Activated naive CD4-positive, alpha-beta T cell treated with anti-CD3 and anti-CD28 coated beads, Interleukin-2, amount 50 U/mL, for 72 hours (primary cell): ENCODE measurements around the gene AGFG2. TPM values are rescaled to one million over a fixed set of nuclear protein-coding genes. Genes with fewer than 3 reads are reported as not detected.

Source experiments
- ATAC-seq, 2 donors: fragments of 150-1000 bp; cut with Tn5 transposase; 2 replicates each; pipeline ENCODE4 v1.10.0; 2021; ENCODE audit warnings: mild to moderate bottlenecking in 2 of 2, moderate library complexity in 2 of 2
- DNase-seq, 2 donors: peaks; one replicate each; pipeline ENCODE4 v3.0.0; 2021 to 2022; ENCODE audit warnings: low spot score in 2 of 2
- H3K27ac Mint-ChIP-seq, 2 donors: one replicate each; pipeline ENCODE4 v1.8.0; 2022; ENCODE audit warnings: mild to moderate bottlenecking in 2 of 2, mixed read lengths in 2 of 2
- H3K36me3 Mint-ChIP-seq, 2 donors: one replicate each; pipeline ENCODE4 v1.8.0; 2022; ENCODE audit warnings: mixed read lengths in 2 of 2
- H3K9me3 Mint-ChIP-seq, 2 donors: one replicate each; pipeline ENCODE4 v1.8.0; 2022; ENCODE audit warnings: mixed read lengths in 2 of 2
- total RNA-seq, 2 donors: library from RNA; stranded (reverse); gene quantifications; one replicate each; pipeline ENCODE4 v1.2.3, GENCODE V29; 2022

The AGFG2 gene
- total RNA-seq, 2 donors from 2014 or later: 47.3 to 59.9 TPM

DNA sequence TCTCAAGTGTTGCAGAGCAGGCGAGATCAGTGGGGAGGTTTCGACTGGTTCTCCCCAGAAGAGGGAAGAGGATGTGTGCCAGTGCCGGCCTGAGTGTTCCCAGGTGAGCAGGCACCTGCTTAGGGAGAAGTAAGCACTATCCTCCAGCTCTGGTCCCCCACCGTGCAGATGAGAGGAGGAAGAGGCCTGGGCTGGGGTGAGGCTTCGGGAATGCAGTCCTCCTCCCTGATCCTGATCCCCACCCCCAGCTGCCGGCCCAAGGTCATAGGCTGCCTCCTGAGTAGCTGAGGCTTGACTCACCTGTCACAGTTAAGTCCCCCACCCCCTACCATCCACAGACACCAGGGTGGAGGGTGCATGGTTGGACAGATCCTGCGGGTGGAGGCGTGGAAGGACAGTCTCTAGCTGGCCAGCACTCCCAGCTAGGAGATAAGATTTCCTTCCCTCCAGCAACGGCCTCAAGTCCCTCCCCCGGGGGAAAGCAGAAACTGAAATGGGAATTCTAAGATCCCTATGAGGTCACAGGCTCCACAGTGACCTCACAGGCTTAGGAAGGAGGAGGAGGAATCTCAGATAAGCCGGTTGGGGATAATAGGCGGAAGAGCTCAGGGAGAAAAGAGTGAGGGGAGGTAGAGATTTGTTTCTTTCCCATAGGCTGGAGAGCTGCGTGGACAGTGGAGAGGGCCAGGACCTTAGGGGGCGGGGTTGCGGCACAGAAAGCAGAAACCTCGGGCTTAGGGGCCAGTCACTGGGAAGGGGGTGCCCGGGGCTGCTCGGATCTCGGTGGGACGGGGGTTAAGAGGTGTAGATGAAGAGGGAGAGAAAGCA is 45.9 kb downstream of the AGFG2 start:
- H3K9me3 Mint-ChIP-seq: no peaks in the 10 kb centered on the region
- H3K27ac Mint-ChIP-seq: peak overlapping the region; percentile 89 to 96
- ATAC-seq: no peak
- peaks cover 7 to 8% of the 10 kb centered on the region in 2 donors for H3K36me3 Mint-ChIP-seq
- DNase-seq: no peak

DNA sequence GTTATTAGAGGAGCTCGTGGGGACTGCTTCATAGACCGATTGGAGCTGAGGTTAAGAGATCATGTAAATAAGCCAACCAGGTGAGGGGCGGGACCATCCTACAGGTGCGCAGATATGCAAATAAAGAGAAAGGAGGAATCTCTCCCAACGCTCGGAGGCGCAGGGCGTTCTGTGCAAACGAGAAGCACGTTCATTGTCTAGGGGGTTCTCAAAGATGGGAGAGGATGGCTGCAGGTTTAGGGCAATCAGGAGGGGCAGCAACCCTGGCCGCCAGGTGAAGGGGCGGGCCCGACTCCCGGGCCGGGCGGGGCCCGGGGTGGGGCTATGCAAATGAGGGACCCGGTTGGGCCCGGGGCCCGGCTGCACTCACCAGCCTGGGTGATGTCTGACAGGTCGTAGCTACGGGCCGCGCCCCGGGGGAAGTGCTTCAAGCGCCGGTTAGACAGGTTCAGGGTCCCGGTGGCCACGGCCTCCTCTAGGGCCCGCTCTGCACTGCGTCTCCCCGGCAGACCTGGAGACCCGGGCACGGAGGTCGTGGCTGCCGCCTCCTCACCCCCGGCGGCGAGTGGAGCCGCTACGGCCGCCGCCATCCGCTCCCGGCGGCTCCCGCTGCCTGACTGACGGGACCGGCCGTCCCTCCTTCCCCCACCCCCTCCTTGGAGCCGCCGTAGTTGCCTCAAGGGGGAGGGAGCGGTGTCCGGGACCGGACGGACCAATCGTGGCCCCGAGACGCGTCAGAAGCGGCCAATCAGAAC is 46.7 kb downstream of the AGFG2 start, which contains the start of gene LRCH4:
Gene LRCH4 (minus strand): TSS at position 619 of the 755 bp plus-strand sequence. CDS start 29 bp downstream, at position 590.
- no peaks in the 10 kb centered on the region for H3K9me3 Mint-ChIP-seq
- peaks cover 7 to 8% of the 10 kb centered on the region in 2 donors for H3K36me3 Mint-ChIP-seq
- ATAC-seq: peak; percentile 30 to 39
- peak in 1 of 2 donors; percentile 72 for DNase-seq
- H3K27ac Mint-ChIP-seq: peak within 1 kb of the TSS; percentile 89 to 96

DNA sequence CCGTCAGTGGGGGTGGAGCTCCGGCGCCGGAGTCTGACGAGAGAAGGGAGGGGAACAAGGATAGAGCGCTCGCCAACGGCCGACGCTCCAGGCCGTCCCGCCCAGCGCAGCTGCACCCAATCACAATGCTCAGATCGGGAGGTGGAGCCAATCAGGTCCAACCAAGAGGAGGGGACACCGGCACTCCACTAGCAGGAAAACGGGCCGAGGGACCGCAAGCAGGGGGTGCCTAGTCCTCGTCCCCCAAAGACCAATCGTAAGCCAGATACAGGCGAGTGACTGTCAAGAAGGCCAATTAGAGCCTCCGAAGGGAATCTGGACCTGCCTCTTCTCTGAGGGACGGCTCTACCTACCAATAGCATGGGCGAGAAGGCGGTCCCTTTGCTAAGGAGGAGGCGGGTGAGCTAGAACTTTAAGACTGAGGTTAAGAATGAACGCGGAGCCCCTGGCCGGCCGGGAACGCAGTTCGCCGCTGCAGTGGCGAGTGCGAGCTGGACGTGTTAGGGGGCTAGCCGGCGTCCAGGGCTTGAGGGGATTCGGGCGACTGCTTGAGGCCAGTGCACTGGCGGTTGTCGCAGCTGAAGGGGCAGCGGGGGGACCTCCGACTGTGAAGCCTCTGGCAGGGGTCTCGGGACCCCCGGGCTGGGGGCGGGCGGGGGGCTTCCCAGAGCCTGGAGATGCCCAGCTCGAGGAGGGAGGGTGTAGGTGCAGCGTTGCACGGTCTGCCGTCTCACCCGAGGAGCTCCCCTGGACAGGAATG is 47.4 kb downstream of the AGFG2 start, which contains the start of gene FBXO24:
Gene FBXO24 (plus strand): TSS at position 63 of the 760 bp plus-strand sequence. CDS start 298 bp downstream, at position 361.
- Mint-ChIP-seq H3K27ac (peak within 1 kb of the TSS; percentile 89 to 96), H3K9me3 (no peaks in the 10 kb centered on the region), H3K36me3 (peaks cover 7 to 8% of the 10 kb centered on the region in 2 donors)
- ATAC-seq (peak; percentile 85 to 87), DNase-seq (peak; percentile 98 to 100)

DNA sequence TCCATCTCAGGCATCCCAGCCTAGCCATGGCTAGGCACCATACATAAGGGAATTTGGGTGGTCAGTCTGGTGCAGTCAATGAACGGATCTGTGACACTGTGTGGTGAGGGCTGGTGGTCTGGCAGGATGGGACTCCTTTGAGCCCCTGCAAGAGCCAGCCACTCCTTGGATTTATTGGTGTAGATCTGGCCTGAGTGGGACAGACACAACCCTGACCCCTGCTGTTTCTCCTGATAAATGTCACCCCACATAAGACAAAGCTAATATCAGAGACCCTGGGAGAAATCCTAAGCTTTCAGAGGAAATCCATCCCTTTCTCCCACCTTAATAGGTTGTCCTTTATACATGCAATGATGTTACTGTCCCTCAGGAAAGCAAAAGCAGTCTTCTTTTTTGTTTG is 49.4 kb downstream of the AGFG2 start:
- Mint-ChIP-seq H3K27ac (no peak overlapping the region), H3K36me3 (peaks cover 7 to 8% of the 10 kb centered on the region in 2 donors), H3K9me3 (no peaks in the 10 kb centered on the region)
- no peak for ATAC-seq
- no peak for DNase-seq

DNA sequence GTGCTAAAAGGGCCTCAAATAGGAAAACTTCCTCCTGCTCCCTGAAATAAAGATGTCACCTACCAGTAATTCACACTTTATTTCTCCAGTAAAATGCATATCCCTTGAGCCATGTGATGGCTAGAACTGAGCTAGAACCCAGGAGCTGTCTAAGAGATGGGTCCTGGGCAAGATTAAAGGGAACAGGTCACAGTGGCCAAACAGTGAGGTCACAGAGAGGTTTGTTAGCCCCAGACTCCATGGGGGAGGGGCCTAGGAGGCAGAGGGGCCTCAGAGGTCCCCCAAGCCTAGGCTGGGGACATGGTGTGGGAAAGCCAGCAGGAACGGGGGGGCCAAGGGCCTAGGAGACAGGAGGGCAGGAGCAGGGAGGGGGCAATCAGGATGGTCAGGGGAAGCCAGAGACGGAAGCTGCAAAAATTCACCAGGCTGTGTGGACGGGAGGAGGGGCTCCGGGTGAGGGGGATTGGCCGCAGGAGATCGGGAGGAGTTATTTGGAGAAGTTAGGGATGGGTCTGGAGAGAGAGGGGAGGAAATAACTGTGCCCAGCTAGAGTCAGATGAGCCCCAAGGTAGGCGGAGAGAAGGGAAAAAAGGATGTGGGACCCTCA is 50.4 kb downstream of the AGFG2 start:
- Mint-ChIP-seq H3K36me3 (peaks cover 7 to 8% of the 10 kb centered on the region in 2 donors), H3K27ac (no peak overlapping the region)

DNA sequence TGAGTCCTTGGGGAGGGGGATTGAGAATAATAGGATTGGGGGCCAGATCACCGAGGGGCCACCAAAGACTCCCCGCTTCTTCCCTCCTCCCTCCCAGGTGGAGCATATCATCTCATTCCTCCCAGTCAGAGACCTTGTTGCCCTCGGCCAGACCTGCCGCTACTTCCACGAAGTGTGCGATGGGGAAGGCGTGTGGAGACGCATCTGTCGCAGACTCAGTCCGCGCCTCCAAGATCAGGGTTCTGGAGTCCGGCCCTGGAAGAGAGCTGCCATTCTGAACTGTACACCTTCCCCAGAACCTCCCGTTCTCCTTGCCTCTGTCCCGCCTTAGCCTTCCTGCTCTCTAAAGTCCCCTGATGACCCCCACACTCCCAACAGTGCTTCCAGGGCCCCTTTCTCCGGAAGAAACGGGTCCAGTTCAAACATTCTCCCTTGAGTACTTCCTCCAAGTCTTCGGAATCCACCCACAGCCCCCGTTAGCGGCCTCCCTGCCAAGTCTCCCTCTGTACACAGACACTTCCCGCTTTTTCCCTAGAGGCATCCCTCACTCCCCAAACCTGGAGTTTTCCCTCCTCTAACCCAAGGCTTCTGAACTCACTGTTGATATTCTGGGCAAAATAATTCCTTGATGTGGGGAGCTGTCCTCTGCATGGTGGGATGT is 51.2 kb downstream of the AGFG2 start:
- H3K9me3 Mint-ChIP-seq: no peaks in the 10 kb centered on the region
- peaks cover 2 to 3% of the 10 kb centered on the region in 2 donors for H3K36me3 Mint-ChIP-seq
- no peak overlapping the region for H3K27ac Mint-ChIP-seq
- DNase-seq (no peak), ATAC-seq (no peak)

More for the DNA sequence above, 50.4 kb downstream of the AGFG2 start:
- no peaks in the 10 kb centered on the region for H3K9me3 Mint-ChIP-seq
- ATAC-seq (no peak), DNase-seq (no peak)

DNA sequence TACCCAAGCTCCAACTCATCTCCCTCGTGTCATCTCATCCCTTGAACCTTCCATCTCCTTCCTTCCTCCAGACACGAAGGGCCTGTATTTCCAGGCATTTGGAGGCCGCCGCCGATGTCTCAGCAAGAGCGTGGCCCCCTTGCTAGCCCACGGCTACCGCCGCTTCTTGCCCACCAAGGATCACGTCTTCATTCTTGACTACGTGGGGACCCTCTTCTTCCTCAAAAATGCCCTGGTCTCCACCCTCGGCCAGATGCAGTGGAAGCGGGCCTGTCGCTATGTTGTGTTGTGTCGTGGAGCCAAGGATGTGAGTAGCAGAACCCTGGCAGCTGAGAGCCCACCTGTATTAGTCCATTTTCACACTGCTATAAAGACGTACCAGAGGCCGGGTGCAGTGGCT is 52.6 kb downstream of the AGFG2 start:
- Mint-ChIP-seq H3K36me3 (no peaks in the 10 kb centered on the region), H3K27ac (no peak overlapping the region), H3K9me3 (no peaks in the 10 kb centered on the region)
- no peak for ATAC-seq
- no peak for DNase-seq

DNA sequence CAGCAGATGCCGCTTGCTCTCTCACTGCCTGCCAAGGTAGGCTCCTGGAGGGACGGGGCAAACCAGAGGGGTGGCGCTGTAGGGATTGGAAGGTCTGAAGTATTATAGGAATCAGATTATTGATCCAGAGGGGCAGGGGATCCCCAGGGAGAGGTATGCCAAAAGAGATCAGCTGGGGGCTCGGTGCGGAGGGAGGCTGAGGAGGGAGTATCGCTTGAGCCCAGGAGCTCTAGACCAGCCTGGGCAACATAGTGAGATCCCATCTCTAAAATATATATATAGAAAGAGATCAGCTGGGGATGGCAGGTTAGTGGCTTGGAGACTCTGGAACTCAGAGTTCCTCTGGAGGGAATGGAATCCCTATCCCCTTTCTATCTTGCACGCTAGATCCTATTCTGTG is 56.2 kb downstream of the AGFG2 start:
- H3K36me3 Mint-ChIP-seq: no peaks in the 10 kb centered on the region
- H3K27ac Mint-ChIP-seq: peak overlapping the region in 1 of 2 donors; percentile 25
- DNase-seq: no peak
- no peaks in the 10 kb centered on the region for H3K9me3 Mint-ChIP-seq
- ATAC-seq: no peak

DNA sequence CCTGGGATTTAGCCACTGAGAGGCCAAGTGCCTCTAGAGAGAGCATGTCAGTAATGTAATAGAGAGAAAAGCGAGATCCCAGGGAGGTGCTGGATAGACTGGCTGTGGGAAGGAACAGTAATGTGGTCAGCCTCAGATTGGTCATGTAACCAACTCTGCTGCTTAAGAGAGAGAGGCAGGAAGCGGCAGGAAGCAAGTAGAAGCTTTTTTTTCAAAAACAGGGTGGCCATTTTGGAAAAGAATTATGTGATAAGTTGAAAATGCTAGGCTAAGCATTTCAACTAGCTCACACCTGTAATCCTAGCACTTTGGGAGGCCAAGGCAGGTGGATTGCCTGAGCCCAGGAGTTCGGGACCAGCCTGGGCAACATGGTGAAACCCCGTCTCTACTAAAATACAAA is 59.4 kb downstream of the AGFG2 start:
- DNase-seq (no peak), ATAC-seq (no peak)
- peak overlapping the region in 1 of 2 donors; percentile 25 for H3K27ac Mint-ChIP-seq
- no peaks in the 10 kb centered on the region for H3K36me3 Mint-ChIP-seq
- H3K9me3 Mint-ChIP-seq: no peaks in the 10 kb centered on the region

DNA sequence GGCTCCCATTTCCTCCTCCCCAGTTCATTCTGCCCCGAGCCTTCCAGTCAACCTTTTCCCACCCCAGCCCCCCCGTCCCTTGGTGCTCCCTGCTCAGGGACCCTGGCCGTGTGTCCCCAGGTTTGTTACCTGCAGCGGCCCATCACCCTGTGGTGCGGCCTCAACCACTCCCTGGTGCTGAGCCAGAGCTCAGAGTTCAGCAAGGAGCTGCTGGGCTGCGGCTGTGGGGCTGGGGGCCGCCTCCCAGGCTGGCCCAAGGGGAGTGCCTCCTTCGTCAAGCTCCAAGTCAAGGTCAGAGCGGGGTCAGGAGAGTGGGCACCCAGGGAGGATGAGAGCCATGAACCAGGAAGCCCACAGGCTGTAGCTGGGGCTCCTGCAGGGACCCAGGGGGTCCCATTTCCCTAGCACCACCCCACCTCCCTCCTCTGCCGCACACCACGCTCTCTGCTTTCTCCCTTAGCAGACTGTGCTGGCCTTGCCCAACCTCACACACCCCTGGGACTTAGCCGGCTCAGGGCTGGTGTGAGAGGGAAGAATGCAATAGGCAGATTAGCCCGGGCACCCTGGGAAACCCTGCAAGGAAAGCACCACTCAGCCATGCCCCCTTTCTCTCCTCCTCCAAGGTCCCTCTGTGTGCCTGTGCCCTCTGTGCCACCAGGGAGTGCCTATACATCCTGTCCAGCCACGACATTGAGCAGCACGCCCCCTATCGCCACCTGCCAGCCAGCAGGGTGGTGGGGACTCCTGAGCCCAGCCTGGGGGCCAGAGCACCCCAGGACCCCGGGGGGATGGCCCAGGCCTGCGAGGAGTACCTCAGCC is 61.1 kb downstream of the AGFG2 start:
- H3K36me3 Mint-ChIP-seq: no peaks in the 10 kb centered on the region
- no peaks in the 10 kb centered on the region for H3K9me3 Mint-ChIP-seq
- peak overlapping the region in 1 of 2 donors; percentile 50 for H3K27ac Mint-ChIP-seq
- DNase-seq (peak in 1 of 2 donors; percentile 47), ATAC-seq (no peak)

DNA sequence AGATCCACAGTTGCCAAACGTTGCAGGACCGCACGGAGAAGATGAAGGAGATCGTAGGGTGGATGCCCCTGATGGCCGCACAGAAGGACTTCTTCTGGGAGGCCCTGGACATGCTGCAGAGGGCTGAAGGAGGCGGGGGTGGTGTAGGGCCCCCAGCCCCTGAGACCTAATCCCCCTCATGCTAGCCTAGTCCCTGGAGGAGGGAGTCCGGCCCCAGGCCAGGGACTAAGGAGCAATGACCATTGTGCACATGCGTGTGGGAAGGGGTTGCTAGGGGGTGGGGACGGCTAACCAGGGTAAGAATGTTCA is 61.7 kb downstream of the AGFG2 start:
- no peak for ATAC-seq

DNA sequence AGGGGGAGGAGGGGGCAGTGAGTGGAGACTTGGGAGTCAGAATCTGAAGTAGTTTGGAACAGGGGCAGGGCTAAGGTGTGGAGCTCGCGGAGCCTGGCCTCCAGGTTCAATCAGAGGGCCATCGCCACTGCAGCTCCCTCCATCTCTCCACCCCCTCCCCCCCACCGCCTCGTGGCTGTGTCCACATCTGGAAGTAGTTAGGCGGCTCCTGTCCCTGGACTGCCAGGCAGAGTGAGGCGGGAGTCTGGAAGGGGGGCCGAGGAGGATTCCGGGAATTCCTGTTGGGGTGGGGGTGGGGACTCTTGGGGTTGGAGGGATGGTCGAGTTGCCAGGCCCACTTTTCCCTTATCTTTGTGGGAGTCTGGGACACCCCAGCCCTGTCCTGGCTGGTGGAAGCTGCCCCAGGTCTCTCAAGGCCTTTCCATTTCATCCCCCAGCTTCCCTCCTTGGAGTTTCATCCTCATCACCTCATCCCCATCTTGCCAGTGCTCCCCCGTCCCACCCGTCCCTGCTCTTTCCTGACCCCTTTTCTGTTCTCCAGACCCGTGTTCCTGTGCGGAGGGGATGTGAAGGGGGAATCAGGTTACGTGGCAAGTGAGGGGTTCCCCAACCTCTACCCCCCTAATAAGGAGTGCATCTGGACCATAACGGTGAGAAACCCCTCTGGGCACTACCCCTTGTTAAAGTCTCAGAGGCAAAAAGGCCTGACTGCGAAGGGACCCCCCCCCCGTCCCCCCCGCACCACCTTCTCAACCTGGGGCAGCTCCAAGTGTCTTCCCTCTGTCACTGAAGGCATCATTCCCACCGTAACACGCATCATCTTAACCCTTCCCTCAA is 64.1 kb downstream of the AGFG2 start:
- Mint-ChIP-seq H3K27ac (no peak overlapping the region), H3K9me3 (no peaks in the 10 kb centered on the region), H3K36me3 (no peaks in the 10 kb centered on the region)
- ATAC-seq: no peak
- no peak for DNase-seq

More for the DNA sequence above, 61.7 kb downstream of the AGFG2 start:
- Mint-ChIP-seq H3K27ac (no peak overlapping the region), H3K36me3 (no peaks in the 10 kb centered on the region), H3K9me3 (no peaks in the 10 kb centered on the region)
- DNase-seq: no peak

DNA sequence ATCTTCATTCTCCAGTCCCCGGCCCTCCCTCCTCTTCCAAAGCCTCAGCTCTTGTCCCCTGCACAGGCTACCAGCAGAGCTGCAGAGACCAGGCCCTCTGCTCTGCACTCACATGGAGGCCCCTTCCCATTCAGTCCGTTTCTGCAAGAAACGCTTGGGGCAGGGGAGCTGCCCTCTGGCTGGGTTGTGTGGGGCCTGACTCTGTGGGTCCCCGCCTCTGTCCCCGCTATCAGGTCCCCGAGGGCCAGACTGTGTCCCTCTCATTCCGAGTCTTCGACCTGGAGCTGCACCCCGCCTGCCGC is 64.7 kb downstream of the AGFG2 start:
- DNase-seq: no peak
- peak overlapping the region; percentile 53 to 87 for H3K27ac Mint-ChIP-seq
- no peak for ATAC-seq
- no peaks in the 10 kb centered on the region for H3K9me3 Mint-ChIP-seq
- H3K36me3 Mint-ChIP-seq: no peaks in the 10 kb centered on the region

DNA sequence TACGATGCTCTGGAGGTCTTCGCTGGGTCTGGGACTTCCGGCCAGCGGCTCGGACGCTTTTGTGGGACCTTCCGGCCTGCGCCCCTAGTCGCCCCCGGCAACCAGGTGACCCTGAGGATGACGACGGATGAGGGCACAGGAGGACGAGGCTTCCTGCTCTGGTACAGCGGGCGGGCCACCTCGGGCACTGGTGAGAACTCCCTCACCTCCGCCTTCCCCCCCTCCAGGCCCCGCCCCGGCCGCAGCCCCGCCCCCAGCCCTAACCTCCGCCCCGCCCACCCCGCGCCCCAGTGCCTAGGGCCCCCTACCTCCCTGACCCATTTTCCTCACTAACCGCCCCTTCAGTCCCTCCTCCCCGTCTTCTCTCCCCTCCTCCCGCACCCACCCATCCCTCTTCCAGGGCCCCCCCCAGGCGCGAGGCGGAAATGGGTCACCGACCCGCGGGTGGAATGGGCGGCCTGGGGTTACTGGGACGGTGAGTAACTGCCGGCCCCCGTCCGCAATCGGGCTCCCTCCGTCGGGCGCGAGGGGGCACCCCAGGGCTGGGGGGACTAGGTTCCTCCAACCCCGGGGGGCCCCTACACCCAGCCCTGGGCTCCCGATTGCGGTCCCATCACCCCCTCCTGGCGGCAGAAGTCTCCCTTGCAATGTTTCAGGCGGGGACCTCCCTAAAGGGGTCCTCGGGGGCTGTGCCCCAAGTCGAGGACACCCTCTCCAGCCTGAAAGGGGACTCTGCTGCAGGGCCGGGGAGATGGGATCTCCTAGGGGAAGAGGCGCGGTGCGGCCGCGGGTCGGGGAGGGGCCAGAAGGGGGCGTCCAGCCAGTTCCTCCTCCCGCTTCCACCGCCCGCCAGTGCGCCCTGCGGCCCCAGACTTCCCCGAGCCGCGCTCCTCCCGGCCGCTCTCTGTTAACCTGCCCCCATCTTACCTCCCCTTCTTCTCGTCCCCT is 65.3 kb downstream of the AGFG2 start:
- DNase-seq (peak; percentile 71 to 84), ATAC-seq (peak; percentile 75 to 78)
- no peaks in the 10 kb centered on the region for H3K36me3 Mint-ChIP-seq
- H3K27ac Mint-ChIP-seq: peak overlapping the region; percentile 73 to 87
- H3K9me3 Mint-ChIP-seq: no peaks in the 10 kb centered on the region
